Spleen (tissue), 7 donors: Measurements from ENCODE around the gene CABLES2.

Source experiments
- CTCF ChIP-seq, 11 experiments: fragments of 200-600 bp in 7 of 11; fragments of 450-650 bp in 4 of 11; sonication (generic) in 4 of 11; IDR thresholded peaks in 8 of 11; conservative IDR thresholded peaks in 3 of 11; 1 replicate in 7 of 11; 2 replicates in 4 of 11; pipeline versions ENCODE4 v1.4.0 to v1.8.0; 2016 to 2021; ENCODE audit warnings: antibody characterized with exemption in 11 of 11, inconsistent platforms in 4 of 11, mild to moderate bottlenecking in 1 of 11
- POLR2A ChIP-seq, 3 donors: fragments of 450-650 bp; IDR thresholded peaks; one replicate each; pipeline ENCODE4 v1.5.1; 2017; ENCODE audit warnings: antibody characterized with exemption in 3 of 3, mild to moderate bottlenecking in 1 of 3
- donor health status: DM: no; HTN: no; CAD: no; lungs with moderate emphysema.
- donor health status: DM: no; HTN: no; CAD: no.
- donor health status: DM: no; HTN: no; CAD: no.

GRCh38 chr20:62404761-62405107 lies 2.4 kb downstream of the CABLES2 start:
- no peak for TF ChIP-seq POLR2A (IDR thresholded peaks at IDR 0.05)
- TF ChIP-seq CTCF (IDR thresholded peaks at IDR 0.05 in 8 of 11, conservative IDR thresholded peaks at IDR 0.05 in 3 of 11), result no peak
